GM10847 (cell line): ENCODE results near the gene ACTL7B.

Source experiments
- POLR2A ChIP-seq: IDR thresholded peaks from 2 replicates; pipeline ENCODE4 v1.6.1; 2011; ENCODE audit not compliant: insufficient read length; ENCODE audit errors: extremely low read depth

ACTL7B gene

DNA sequence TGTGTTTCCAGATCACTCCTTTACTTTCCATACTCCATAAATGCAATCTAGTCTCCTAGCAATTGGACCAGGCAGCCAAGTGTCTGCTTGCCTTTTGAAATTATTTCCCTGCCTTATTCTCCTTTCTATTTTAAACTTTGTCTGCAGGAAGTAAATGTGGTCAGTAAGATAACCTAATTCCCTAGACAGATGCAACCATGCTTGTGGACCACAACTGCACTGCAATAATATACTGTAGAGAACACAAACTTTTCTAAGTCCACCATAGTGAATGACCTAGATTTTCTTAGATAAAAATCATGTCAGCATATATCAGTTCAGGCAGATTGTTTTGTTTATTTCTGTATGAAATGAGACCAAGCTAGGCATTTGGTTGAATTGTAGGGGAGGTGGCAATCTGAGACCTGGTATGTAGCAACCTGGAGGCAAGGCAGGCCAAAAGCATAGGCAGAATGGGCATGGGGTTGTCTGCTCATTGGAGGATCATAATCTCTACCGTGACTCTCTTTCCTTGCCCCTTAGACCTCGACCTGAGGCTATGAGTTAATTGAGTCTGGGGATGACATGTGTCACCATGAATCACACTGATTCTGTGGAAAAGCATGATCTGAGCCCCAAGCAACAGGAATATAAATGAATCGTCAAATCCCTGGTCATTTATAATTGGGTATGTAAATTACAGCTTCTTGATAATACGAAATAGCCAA, 20.7 kb downstream of the ACTL7B start:
- no peak for TF ChIP-seq POLR2A

DNA sequence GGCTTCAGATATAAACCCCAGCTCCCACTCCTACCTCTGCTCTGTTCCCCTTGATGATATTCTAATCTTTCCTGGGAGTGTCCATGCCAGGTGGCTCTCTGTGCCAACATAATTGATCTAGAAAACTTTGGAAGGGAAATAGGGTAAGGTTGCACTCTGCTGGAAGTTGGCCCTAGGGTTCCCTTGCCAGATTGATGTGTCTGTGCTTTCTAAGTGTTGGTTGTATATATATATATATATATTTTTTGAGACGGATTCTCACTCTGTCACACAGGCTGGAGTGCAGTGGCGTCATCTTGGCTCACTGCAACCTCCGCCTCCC, 23.6 kb downstream of the ACTL7B start:
- no peak for TF ChIP-seq POLR2A

DNA sequence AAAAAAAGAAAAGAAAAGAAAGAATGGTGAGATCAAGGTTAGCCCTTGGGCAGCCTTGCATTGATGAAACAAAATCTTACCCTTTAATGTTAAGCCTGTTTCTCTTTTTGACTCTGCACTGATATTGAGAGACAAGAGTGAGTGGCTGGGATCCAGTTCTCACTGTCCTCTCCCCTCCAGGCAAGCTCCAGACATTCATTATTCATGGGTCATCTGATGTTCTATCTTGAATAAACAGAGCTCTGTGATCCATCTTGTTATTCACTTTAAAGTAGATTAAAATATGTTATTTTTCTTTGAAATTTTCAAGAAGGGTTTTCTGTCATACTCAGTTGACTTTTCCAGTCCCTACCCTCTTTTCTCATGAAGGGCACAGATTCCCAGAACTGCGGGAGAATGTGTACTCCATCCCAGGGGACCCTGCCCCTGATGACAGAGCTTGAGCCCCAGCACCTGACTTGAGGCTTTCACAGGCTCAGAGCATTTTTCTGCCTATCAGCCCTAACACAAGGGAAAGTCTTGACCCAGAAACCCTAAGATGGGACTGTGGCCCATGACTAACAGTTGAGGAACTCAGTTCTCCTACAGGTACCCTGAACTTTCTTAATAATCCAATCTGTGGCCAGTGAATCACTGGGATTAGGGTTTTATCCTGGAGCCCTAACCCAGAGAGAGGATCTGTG, 24.1 kb downstream of the ACTL7B start:
- TF ChIP-seq POLR2A: no peak

DNA sequence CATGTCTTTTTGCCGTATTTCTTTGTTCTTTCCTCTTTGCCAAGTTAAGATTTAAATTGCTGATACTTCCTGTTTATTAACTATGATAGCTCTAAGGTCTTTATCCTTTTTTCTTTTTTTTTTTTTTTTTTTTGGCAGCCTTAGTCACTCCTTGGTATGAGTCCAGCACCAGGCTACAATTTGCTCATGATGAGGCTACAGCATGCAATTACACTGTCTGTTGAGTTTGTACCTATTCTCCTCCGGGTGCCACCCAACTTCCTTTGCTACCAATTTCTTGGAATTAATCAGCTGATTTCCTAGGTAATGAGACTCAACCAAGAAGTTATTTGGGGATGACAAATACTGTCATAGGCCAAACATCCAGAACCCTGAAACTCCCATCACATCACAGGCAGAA, 25.5 kb downstream of the ACTL7B start:
- no peak for TF ChIP-seq POLR2A

DNA sequence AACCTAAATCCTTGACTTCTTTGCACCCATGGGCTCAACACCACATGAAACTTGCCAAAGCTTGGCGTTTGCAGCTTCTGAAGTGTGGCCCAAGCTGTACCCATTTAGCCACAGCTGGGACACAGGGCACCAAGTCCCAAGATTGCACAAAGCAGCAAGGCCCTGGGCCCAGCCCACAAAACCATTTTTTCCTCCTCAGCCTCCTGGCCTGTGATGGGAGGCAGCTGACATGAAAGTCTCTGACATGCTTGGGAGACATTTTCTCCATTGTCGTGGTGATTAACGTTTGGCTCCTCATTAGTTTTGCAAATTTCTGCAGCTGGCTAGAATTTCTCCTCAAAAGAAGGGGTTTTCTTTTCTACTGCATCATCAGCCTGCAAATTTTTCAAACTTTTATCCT, 32.0 kb downstream of the ACTL7B start:
- TF ChIP-seq POLR2A: no peak

DNA sequence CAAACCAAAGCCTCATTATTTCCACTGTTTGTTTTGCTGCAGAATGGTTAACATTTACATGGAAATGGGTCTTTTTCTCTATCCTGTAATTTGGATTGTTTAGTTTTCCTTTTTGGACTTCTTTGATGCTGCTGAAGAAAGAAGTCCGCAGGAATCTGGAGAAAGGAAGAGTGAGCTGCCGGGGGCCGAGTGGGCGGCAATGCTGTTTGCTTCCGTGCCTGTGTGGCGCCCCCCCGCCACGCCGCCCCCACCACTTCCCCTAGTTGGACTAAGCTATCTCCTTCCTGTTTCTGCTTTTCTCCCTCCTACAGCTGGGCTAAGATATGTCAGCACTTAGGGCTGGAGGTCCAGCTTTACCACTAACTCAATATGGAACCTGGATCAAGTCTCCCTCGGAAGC, 39.7 kb downstream of the ACTL7B start:
- TF ChIP-seq POLR2A: no peak

DNA sequence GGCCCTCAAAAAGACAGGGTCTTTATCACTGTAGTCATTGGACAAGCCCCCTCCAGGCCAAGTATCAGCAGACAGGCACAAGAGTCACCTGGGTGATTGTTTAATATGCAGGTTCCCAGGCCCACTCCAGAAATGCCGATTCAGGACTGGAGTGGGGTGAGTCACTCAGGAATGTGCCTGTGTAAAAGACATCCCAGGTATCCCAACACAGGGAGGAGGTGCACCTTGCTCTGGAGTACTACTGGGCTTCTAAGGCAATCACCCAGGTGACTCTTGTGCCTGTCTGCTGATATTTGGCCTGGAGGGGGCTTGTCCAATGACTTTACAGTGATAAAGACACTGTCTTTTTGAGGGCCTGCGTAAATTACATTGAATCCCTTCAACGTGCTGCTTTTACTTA, 40.6 kb downstream of the ACTL7B start:
- no peak for TF ChIP-seq POLR2A

DNA sequence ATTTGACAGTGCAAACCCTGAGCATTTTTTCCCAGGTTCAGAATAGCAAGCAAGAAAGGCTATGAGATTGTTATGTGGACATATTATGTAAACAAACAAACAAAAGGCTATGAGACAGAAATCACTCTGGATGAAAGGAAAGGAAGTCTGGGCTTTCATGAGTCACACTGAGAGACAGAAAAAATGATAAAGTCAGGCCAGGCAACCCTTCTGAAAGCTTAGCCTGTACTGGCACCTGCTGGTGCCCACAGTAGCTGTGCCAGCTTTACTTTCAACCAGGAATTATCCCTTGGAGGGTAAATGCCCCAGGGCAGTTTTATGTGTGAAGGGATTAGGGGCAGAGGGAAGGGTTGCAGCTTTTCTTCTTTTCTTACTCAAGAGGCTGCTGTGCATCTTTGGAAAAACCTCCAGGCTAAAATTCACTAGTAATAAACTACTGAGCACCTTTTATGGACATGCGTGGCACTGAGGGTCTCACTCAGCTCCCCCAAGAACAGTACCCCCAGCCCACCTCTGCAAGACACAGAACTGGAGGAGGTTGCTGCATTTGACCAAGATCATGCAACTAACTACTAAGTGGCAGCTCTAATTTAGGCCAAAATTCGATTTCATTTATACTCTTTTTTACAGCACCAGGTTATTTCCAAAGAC, 41.7 kb downstream of the ACTL7B start:
- TF ChIP-seq POLR2A: no peak

DNA sequence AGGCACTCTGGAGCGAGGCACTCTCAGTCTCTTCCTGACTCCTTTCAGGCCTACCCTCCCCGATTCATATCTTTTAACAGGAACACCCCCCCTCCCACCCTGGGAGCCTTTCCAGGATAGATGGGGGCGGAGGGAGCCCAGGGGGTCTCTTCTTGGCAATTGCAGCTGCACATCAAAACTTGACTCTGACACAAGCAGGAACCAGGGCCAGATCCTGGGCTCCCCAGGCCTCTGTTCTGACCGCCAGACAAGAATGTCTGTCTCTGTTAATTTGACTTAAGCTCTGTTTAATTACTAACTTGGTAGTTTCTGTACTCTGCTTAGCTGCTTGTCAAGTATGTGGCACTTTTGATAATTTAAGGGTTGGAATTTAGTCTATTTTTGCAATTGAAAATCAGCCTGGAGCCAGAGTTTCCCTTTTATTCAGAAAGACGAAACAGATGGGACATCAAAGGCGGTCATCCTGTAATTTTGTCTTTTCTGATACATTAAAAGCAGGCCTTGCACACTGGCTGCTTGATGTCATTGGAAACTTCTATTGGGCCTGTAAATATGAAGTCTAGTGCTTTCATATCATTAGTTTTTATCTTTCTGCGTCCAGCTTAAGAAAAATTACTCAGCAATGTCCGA, 43.3 kb downstream of the ACTL7B start:
- no peak for TF ChIP-seq POLR2A

DNA sequence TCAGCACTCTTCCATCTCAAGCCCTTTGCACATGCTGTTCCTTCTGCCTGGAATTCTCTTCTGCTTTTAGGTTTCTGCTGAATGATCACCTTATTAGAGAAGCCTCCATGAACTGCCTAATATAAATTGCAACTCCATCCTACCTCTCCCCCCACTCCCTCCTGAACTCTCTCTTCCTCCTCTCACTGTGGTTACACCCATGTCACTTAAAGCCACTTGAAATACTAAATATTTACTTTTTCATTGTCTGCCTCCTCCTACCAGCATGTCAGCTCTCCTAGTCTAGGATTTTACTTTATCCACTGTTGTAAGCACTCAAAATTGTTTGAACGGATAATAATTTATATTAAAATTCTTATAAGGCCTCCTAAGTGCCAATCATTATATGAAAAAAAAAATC, 43.8 kb downstream of the ACTL7B start:
- TF ChIP-seq POLR2A: no peak

DNA sequence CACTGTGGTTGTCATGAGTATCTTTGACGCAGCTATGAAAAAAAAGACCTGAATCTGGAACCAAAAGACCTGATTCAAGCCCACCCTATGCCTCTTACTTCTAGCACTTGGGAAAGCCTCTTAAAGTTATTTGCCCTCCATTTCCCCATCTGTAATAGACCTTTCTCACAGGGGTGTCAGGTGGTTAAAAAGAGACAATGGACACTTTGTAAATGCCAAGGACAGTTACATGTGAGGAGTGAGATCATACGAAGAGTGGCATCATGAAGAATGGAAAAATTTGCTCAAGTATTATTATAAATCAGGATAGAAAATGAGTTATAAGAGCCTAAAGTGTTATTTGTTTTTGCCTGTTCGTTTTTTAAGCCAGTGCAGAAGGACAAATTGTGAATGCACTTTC, 46.5 kb downstream of the ACTL7B start:
- no peak for TF ChIP-seq POLR2A
